Stimulated activated CD4-positive, alpha-beta T cell treated with anti-CD3 and anti-CD28 coated beads, Interleukin-4, amount 100 ng/mL, for 24 hours (primary cell): ENCODE measurements around the gene KCNJ14.
A peak's percentile ranks its signal among the peaks of the same experiment; 100 is the strongest.

Experiments used
- DNase-seq: peaks from one replicate; pipeline ENCODE4 v3.0.0-alpha.2; 2020

The KCNJ14 gene

GRCh38 chr19:48455171-48455907 is at the start of gene KCNJ14:
KCNJ14 (plus strand) TSS chr19:48455574; CDS start chr19:48461725, 6,151 bp downstream.
- DNase-seq = no peak

DNA sequence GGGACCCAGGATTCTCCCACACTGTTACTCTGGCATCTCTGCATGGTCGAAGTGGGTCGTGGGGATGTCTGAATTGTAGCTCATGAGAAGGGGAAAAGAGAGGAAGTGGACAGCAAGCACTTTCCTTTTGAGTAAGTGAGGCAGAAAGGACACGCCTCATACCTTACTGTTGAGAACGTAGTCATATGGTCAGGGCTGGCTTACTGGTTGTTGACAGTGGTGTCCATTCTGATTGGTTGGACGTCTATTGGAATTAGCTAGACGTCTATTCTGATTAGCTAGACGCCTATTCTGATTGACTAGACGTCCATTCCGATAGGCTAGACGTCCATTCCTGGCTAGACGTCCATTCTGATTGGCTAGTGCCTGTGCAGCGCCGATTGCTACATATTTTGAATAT is 49.5 kb upstream of the KCNJ14 start:
- DNase-seq = no peak

GRCh38 chr19:48413879-48414587 is 41.3 kb upstream of the KCNJ14 start:
- no peak for DNase-seq

GRCh38 chr19:48415395-48415794 is 40.0 kb upstream of the KCNJ14 start:
- peak; percentile 69 for DNase-seq

DNA sequence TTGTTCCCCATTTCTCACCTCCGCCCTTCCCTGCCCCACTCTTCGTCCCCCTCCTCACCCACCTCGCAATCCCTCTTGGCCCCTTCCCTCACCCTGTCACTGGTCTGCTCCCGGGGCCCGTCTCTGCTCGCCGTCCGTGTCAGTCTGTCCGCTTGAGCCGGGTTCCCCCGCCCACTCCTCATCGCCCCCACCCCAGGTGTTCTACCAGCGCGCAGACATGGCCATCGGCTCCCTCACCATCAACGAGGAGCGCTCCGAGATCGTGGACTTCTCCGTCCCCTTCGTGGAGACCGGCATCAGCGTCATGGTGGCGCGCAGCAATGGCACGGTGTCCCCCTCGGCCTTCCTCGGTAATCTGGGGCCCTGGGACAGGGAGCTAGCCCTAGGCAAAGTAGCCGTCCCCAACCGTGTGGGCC is 39.6 kb upstream of the KCNJ14 start:
- DNase-seq = no peak

DNA sequence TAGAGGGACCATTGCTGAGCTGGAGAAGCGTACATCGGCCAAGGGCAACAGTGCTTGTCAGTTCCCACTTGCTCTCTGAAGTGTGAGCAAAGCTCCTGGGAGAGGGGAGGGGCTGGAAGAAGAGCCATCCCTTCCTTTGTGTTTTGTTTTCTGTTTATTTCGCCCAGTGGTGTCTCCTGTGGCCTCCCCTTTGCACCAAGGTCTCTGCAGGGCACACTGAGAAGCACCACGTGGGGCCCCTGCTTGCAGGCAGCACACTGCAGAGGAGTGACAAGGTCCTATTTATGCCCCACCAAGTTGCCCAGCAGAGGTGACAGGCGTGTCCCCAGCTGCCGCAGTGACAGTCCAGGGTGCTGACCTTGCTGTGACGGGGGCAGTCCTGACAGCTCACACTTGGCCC is 38.0 kb upstream of the KCNJ14 start:
- no peak for DNase-seq

DNA sequence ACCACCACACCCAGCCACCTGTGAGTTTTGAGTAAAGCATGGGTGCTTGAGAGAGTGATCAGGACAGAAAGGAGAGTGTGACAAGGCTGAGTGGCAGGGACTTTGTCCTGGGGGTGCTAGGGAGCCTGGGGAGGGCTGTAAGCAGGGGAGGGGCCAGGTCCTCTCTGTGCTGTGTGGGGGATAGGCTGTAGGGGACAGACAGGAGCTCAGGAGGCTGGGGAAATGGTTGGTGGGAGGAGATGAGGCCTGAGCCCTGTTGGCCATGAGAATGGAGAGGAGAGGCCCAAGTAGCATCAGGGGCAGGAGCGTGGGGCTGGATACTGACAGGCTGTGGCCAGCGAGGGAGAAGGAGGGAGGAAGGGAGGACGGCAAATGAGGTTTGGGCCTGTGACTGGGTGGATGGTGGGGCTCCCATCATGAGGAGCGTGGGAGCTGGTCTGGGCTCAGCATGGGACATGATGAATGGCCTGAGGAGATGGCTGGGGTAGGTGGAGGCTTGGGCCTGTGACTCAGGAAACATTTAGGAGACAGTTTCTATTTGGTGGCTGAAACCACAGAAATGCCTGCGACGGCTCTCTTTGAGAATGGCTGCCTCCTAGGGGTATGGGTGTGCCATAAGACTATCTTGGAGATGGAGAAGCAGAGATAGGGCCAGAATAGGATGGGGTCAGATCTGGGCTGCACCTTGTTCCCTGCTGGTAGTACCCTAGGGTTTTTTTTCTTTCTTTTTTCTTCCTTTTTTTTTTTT is 36.9 kb upstream of the KCNJ14 start:
- DNase-seq = no peak

- peak; percentile 73 for DNase-seq
These were observed 36.0 kb upstream of the KCNJ14 start for GRCh38 chr19:48419158-48419920.

GRCh38 chr19:48421548-48421947 is 33.8 kb upstream of the KCNJ14 start:
- no peak for DNase-seq

GRCh38 chr19:48424694-48425219 is 30.6 kb upstream of the KCNJ14 start:
- no peak for DNase-seq

DNA sequence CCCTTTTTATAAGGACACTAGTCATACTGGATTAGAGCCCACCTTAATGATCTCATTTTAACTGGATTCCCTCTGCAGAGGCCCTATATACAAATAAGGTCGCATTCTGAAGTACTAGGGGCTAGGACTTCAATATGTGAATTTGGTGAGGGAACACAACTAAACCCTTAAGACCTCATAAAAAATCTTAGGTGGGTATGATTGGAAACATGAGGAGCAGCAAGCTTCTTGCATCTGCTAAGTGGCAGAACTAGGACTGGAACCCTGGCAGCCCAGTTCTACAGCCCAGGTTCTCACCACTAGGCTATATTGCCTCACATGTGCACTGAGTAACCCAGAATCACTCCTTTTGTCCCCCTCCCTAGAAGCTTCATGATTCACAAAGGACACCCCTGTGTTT is 26.7 kb upstream of the KCNJ14 start:
- no peak for DNase-seq

DNA sequence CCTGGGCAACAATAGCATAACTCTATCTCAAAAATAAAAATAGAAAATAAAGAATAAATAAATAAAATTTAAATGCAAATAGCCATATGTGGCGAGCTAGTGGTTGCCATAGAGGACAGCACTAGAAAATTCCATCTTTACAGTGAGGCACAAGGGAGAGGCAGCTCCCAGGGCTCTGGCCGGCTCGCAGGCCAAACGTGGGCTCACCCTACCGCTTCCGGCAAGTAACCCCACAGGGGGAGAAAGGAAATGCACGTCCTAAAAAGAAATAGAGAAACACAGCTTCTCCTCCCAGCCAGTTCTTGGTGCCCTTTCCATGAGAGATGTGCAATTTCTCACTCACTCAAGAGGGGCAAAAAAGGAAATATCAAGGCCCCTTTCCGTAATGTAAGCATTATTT is 22.0 kb upstream of the KCNJ14 start:
- DNase-seq = no peak

DNA sequence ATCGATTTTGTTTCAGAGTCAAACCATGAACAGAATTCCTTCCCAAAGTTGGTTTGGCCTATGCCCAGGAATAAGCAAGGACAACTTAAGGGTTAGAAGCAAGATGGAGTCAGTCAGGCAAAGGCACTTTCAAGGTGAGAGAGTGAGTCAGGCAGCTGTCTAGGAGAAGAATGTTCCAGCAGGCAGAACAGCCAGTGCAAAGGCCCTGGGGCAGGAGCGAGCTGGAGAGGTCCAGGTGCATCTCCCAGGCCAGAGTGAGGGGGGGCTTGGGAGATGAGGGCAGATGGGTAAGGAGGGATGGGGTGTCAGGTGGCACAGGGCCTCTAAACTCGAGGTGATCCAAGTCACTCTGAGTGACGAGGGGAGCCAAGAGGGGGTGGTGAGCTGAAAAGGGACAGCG is 18.8 kb upstream of the KCNJ14 start:
- DNase-seq = no peak

DNA sequence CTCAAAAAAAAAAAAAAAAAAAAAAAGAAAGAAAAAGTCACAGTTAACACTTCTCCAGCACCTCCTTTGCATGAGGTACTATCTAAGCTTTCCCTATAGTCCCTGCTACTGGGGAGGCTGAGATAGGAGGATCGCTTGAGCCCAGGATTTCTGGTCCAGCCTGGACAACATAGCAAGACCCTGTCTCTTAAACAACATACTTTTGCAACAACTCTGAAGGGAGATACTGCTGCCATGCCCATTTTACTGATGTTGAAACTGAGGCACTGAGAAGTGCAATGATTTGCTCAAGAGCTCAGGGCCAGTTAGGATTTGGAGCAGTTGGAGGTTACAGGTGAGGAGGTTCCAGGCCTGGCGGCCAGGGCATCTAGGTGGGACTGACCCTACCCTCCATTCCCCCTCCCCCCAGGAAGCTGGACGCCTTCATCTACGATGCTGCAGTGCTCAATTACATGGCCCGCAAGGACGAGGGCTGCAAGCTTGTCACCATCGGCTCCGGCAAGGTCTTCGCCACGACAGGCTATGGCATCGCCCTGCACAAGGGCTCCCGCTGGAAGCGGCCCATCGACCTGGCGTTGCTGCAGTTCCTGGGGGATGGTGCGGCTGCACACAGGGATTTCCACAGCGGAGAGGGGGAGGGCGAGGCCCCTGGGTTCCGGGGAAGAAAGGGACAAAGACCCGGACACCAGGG is 13.9 kb upstream of the KCNJ14 start:
- no peak for DNase-seq

DNA sequence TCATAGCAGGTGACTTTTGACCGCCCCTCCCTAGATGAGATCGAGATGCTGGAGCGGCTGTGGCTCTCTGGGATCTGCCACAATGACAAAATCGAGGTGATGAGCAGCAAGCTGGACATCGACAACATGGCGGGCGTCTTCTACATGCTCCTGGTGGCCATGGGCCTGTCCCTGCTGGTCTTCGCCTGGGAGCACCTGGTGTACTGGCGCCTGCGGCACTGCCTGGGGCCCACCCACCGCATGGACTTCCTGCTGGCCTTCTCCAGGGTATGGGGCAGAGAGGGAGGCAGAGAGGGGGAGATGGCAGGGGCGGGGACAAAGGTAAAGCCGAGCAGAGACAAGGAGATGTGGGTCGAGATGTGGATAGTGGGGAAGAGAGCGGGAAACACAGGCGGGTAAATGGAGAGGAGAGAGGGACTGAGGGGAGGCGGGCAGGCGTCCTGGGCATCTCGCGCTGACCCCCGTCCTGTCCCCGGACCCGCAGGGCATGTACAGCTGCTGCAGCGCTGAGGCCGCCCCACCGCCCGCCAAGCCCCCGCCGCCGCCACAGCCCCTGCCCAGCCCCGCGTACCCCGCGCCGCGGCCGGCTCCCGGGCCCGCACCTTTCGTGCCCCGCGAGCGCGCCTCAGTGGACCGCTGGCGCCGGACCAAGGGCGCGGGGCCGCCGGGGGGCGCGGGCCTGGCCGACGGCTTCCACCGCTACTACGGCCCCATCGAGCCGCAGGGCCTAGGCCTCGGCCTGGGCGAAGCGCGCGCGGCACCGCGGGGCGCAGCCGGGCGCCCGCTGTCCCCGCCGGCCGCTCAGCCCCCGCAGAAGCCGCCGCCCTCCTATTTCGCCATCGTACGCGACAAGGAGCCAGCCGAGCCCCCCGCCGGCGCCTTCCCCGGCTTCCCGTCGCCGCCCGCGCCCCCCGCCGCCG is 13.0 kb upstream of the KCNJ14 start:
- no peak for DNase-seq

DNA sequence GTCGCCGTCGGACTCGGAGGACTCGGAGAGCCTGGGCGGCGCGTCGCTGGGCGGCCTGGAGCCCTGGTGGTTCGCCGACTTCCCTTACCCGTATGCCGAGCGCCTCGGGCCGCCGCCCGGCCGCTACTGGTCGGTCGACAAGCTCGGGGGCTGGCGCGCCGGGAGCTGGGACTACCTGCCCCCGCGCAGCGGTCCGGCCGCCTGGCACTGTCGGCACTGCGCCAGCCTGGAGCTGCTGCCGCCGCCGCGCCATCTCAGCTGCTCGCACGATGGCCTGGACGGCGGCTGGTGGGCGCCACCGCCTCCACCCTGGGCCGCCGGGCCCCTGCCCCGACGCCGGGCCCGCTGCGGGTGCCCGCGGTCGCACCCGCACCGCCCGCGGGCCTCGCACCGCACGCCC is 12.1 kb upstream of the KCNJ14 start:
- no peak for DNase-seq

GRCh38 chr19:48443731-48444128 is 11.6 kb upstream of the KCNJ14 start:
- no peak for DNase-seq

GRCh38 chr19:48444129-48444935 is 11.0 kb upstream of the KCNJ14 start:
- no peak for DNase-seq

DNA sequence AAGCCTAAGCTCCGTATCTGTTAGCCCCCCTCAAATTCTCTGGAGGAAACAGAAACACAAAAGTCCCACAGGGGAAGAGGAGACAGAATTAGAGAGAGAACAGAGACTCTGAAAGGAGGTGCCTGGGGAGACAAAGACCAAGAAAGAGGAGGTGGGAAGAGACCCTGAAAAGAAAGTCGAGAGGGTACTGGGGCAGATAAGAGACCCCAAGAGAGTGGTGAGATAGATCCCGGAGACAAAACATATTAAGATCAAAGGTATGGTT is 10.5 kb upstream of the KCNJ14 start:
- DNase-seq = no peak

- no peak for DNase-seq
These were observed 10.1 kb upstream of the KCNJ14 start for GRCh38 chr19:48445256-48445605.
